DMS114 treated with DMSO at 0.1 percent for 48 hours (cell line): Measurements from ENCODE around the gene OR7D2.
"Not testable (repeated sequence)": the region's sequence is repeated elsewhere in the genome, so short reads cannot be mapped to it uniquely, and the experiment has no call there.

Source experiments
- DNase-seq: peaks from one replicate; lab custom pipeline; 2025; ENCODE audit not compliant: unreplicated experiment; lab: John Stamatoyannopoulos, UW

Gene OR7D2

GRCh38 chr19:9178901-9179300 lies at the start of gene OR7D2:
OR7D2 (plus strand) TSS chr19:9178979; CDS start chr19:9185782, 6,803 bp downstream.
- no peak for DNase-seq

DNA sequence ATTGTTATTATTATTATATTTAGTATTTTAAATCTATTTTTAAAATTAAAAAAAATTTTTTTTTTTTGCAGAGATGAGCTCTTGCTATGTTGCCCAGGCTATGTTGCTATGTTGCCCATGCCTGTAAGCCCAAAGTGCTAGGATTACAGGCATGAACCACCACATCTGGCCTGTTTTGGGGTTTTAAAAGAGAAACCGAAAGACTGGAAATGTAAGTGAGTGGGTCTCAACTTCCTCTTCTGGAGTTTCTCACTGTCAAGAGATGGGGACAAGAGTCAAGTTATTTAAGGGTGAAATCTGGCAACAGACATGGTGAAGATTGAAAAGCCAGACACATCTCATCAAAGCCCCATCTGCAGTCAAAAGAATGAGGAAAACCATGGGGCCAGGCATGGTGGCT lies 47.8 kb upstream of the OR7D2 start:
- DNase-seq, result no peak

DNA sequence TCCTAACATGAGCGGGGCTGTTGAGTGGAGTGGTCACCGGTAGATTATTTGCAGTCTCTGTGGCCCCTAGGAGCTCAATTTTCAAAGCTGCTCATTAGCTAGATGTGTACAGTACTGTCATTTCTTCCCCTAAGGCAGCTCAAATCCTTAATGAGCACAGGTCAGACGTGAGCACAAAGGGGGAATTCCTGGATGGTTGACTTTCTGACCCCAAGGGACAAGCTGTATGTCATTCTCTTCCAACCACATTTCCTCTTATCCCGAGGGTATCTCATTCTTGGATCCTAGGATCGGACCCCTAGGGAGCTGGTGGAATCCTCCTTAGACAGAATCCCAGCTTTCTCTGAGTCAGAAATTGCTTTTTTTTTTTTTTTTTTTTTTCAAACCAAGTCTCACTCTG lies 46.4 kb upstream of the OR7D2 start:
- no peak for DNase-seq

DNA sequence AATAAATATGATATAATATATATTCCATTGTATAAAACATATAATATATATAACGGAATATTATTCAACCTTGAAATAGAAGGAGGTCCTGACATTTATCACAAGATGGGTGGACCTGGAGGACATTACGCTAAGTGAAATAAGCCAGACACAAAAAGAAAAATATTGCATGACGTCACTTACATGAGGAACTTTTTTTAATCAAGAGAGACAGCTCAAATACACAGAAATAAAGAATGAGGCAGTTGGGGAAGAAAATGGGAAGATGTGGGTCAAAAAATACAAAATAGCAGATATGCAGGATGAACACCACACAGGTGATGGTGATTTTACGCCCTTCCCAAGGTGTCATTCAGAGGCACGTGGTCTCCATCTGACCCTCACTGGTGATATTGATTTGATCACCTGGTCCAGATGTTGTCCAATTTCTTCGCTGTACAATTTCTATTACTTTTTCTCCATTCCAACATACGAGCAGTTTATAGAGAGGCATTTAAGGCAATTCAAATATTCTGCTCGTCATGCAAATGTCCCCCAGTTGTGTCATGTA lies 39.1 kb upstream of the OR7D2 start:
- DNase-seq, result peak; percentile 16

GRCh38 chr19:9140159-9140874 lies 38.5 kb upstream of the OR7D2 start, which contains the start of gene ZNF317:
ZNF317 (plus strand) TSS chr19:9140397; CDS start chr19:9156017, 15,620 bp downstream.
- peak; percentile 80 for DNase-seq

DNA sequence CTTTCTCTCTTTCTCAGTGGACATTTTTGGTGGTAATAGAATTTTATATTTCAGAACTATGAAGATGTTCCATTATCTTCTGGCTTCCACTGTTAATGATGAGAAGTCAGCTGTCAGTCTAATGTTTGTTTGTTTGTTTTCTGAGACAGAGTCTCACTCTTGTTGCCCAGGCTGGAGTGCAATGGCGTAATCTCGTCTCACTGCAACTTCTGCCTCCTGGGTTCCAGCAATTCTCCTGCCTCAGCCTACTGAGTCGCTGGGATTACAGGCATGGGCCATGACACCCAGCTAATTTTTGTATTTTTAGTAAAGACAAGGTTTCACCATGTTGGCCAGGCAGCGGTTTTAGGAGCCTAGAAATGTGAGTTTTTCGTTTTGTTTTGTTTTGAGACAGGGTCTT lies 33.9 kb upstream of the OR7D2 start:
- DNase-seq, result no peak

DNA sequence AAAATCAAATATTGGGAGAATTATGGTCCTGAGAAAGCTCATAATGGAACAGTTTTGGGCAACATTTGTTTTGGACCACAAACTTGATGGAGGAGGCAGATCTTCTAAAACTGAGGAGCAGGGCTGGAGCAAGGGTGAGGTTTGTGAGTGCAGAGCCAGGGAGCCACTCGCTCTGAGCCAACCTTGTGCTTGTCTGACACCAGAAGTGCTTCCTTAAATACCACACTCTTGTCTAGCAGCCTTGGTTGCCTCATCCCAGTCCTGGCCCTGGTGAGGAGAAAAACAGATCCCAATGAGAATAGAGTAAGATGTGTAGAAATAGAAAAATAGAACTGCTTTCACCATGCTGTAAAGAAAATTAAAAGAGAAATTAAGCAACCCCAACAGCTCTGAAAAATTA lies 31.9 kb upstream of the OR7D2 start:
- no peak for DNase-seq

- no peak for DNase-seq
These were observed 30.1 kb upstream of the OR7D2 start for GRCh38 chr19:9148697-9149096.

GRCh38 chr19:9149997-9150396 lies 28.8 kb upstream of the OR7D2 start:
- no peak for DNase-seq

GRCh38 chr19:9150650-9151049 lies 28.1 kb upstream of the OR7D2 start:
- no peak for DNase-seq

DNA sequence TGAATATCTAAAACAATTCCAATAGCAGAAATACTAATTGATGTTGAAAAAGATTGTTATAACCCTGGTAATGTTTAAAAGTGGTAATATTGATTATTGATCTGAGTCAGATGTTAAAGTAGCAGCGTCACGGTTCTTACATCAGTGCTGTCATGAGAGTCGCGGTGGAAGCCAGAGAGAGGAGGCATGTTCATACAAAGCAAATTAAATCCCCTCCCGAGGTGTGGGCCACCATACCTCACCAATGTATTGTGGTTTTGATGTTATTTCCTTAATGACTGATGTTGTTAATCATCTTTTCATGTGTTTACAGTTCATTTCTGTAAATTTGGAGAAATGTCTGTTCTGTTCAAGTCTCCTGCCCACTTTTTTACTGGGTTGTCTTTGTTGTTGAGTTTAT lies 27.4 kb upstream of the OR7D2 start:
- no peak for DNase-seq

GRCh38 chr19:9155591-9155990 lies 23.2 kb upstream of the OR7D2 start:
- DNase-seq, result no peak

- no peak for DNase-seq
These were observed 22.5 kb upstream of the OR7D2 start for GRCh38 chr19:9156304-9156703.

GRCh38 chr19:9159891-9160290 lies 18.9 kb upstream of the OR7D2 start:
- DNase-seq, result no peak

DNA sequence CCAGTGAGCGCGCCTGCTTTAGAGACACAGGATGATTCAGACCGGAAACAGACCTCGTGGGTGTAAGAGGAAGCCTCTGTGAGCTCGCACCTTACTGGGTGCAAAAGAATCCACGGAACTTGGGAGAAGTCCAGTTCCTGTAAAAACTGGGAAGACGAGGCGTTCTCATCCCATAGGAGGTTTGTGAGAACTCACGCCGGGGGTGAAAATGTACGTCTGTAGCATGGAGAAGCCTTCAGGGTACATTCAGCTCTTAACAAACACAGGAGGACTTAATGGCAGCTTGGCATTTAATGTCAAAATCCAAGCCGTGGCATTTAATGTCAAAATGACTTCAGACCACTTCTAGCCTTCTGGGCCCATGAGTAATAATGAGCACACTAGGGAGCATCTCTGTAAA lies 17.4 kb upstream of the OR7D2 start:
- DNase-seq, result no peak

DNA sequence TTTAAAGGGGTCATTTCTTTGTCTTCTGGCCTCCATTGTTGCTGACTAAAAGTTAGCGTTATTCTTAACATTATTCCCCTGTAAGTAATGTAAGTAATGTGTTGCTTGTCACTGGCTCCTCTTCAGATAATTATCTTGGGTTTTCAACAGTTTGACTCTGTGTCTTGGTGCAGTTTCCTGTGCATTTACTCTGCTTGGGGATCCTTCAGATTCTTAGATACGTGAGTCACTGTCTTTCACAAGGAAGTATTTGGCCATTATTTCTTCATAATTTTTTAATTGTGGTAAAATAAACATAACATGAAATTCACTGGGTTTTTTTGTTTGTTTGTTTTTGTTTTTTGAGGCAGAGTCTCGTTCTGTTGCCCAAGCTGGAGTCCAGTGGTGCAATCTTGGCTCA lies 13.5 kb upstream of the OR7D2 start:
- no peak for DNase-seq

- DNase-seq, result no peak
These were observed 11.9 kb upstream of the OR7D2 start for GRCh38 chr19:9166846-9167245.

GRCh38 chr19:9171393-9171991 lies 7.3 kb upstream of the OR7D2 start:
- DNase-seq, result no peak

- DNase-seq, result no peak
These were observed 3.5 kb upstream of the OR7D2 start for GRCh38 chr19:9175326-9175725.

GRCh38 chr19:9183000-9183399 lies 4.2 kb downstream of the OR7D2 start:
- DNase-seq, result no peak

DNA sequence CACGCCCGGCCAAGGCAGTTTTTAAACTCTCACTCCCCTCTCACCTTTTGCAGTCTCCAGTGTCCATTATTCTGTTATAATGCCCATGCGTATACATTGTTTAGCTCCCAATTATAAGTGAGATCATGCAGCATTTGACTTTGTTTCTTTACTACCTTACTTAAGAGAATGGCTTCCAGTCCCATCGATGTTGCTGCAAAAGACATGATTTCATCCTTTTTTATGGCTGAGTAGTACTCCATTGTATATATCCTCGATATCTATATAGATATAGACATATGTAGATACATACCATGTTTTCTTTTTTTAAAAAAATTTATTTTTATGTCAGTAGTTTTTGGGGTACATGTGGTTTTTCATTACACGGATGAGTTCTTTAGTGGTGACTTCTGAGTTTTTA lies 8.4 kb downstream of the OR7D2 start:
- no peak for DNase-seq

DNA sequence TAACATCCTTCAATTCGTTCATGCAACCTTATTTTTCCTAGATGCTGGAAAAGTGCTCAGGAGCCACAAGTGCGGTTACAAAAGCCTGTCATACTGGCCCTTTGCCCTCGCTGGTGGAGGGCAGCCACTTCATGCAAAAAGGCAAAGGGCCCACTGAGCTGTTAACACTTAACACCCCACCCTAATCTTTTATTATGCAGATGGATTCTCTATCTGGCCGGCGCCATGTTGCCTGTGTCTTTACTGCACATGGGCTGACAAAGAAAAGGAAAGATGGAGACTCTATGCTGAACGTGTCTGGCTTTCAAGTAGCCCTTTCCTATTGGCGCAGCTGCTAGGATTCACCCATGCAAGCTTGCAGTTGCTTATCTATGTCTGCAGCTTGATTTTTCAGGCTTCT lies 10.8 kb downstream of the OR7D2 start:
- DNase-seq, result no peak

- not testable (repeated sequence) for DNase-seq
These were observed 19.3 kb downstream of the OR7D2 start for GRCh38 chr19:9198044-9198443.
